ENCODE measurements around the gene ATP8A2.

ATP8A2 gene

GRCh38 chr13:25686831-25687470, 315.2 kb downstream of the ATP8A2 start:
- DNase-seq (ENCODE audit: low spot score): no peak

DNA sequence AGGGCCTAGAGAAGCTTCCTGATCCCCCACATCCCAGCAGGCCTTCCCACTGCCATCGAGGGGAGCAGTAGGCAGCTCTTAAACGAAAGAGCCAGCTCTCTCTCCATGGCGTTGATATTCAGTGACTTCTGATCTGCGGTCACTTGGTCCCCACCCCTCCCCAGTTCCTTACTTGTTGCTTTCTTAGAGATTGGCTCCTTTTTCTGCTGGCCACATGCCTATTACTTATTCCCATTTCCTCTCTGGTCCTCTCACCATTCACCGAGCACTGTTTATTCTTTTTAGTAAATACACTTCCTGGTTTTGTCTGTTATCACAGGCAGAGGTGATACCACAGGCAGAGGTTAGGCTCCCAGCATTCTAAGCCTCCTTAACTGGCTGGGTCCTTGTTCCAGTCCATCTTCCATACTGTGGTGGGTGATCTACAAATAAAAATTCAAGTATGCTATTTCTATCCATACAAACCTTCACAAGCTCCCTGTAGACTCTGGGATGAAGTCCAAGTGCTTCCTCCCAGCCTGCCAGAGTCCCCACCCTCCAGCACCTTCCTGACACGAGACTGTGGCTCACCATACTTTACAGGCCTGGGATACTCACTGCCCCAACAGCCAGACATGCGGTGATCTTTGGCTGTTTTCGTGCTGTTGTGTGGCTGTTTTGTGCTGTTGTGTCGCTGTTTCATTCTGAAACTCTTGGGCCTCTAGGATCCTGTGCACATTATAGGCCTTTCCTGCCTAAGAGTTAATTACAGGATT, 315.9 kb downstream of the ATP8A2 start:
- no peak for DNase-seq (ENCODE audit: low spot score)

- DNase-seq (ENCODE audit: low spot score): peak; percentile 8
These were observed 316.8 kb downstream of the ATP8A2 start for GRCh38 chr13:25688536-25688935.

- DNase-seq (ENCODE audit: low spot score): no peak
These were observed 317.8 kb downstream of the ATP8A2 start for GRCh38 chr13:25689539-25689938.

- DNase-seq (ENCODE audit: low spot score): no peak
These were observed 318.8 kb downstream of the ATP8A2 start for GRCh38 chr13:25690582-25690981.

- DNase-seq (ENCODE audit: low spot score): no peak
These were observed 319.9 kb downstream of the ATP8A2 start for GRCh38 chr13:25691654-25692053.

DNA sequence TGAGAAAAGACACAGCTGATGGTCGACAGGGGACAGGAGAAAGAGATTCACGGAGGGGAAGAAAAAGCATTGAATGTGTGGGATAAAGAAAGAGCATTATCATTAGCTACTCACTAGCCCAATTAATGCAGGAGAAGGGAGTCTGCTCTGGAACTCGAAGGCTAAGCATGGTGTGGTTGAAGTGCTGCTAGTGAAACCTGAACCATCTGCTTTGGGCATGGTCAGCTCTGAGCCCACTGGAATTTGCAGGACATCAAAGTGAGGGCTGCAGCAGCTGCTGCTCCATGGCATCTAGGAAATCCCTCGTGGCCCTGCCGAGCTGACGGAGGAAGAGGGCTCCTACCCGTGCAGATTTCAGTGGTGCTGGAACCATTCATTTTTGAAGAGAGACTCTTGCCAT, 320.3 kb downstream of the ATP8A2 start:
- DNase-seq (ENCODE audit: low spot score): peak; percentile 74

GRCh38 chr13:25699056-25699455, 327.3 kb downstream of the ATP8A2 start:
- DNase-seq (ENCODE audit: low spot score): peak; percentile 34

GRCh38 chr13:25699600-25699999, 327.8 kb downstream of the ATP8A2 start:
- no peak for DNase-seq (ENCODE audit: low spot score)

DNA sequence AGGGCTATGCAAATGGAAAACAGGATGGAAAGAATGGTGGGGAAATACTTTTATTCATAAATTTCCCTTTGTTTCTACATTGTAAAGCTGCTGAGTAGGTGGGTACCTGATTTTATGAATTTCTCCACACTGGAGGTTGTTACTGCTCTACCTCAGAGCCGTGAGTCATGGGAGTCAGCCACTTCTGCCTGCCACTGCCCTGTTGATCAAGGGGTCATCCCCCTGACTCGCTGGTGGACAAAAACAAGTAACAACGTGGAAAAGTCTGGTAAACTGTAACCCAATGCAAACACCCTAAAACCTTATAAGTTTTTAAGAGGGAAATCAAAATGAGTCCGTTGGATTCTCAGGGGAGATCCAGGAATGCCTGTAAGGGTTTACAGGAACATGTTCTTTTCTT, 329.5 kb downstream of the ATP8A2 start:
- DNase-seq (ENCODE audit: low spot score): no peak

GRCh38 chr13:25702386-25702785, 330.6 kb downstream of the ATP8A2 start:
- DNase-seq (ENCODE audit: low spot score): no peak

GRCh38 chr13:25707726-25708125, 336.0 kb downstream of the ATP8A2 start:
- DNase-seq (ENCODE audit: low spot score): no peak

GRCh38 chr13:25708268-25708667, 336.5 kb downstream of the ATP8A2 start:
- no peak for DNase-seq (ENCODE audit: low spot score)

GRCh38 chr13:25709088-25709487, 337.3 kb downstream of the ATP8A2 start:
- DNase-seq (ENCODE audit: low spot score): no peak

DNA sequence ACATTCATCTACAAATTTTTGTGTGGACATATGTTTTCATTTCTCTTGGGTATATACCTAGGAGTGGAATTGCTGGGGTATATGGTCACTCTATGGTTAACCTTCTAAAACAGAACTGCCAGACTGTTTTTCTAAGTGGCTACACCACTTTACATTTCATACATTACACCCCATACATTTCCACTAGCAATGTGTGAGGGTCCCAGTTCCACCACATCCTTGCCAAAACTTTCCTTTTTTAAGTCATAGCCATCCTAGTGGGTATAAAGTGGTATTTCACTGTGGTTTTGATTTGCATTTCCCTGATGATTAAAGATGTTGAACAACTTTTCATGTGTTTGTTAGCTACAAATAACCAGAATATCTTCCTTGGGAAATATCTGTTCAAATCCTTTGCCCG, 344.0 kb downstream of the ATP8A2 start:
- DNase-seq (ENCODE audit: low spot score): no peak

DNA sequence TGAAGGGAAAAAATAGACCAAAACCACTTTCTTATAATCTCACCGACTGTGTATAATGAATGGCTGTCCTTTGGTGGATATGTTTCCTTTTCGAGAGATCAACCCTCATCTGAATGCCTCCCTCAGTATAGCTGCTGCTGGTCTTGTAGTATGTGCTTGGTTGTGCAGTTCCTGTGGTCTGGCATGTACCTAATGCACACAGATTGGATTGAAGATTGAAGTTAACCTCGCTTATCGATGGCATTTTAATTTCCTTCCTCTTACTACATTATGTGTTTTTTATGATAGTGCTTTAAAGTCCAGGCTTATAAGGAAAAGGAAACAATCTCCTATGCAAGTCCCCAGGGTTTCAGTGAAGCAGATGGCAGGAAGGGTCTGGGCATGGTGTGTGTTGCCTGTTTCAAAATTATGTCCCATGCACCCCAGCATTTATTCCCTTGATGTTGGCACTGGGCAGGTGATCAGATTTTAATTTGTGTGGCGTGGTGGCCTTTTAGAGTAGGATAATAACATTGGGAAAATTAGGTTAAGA, 346.0 kb downstream of the ATP8A2 start:
- DNase-seq (ENCODE audit: low spot score): no peak

DNA sequence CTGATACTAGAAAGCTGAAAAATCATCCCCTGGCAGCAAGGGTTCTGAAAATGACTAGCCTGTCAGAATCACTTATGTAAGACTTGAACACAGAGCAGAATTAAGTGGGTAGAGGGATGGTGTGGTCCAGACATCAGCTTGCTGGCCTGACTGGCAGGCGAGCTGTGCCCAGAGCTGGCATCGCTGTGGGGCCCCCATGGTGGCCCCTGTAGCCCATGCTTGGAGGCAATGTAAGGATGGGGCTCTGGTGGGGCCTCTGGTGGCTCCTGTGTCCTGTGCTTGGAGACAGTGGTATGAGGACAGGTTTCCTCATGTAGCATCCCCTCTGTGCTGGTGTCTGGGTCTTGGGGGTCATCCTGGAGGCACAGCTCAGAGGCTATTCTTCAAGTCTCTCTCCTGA, 347.9 kb downstream of the ATP8A2 start:
- no peak for DNase-seq (ENCODE audit: low spot score)

GRCh38 chr13:25722893-25723292, 351.1 kb downstream of the ATP8A2 start:
- no peak for DNase-seq (ENCODE audit: low spot score)

- DNase-seq (ENCODE audit: low spot score): no peak
These were observed 353.3 kb downstream of the ATP8A2 start for GRCh38 chr13:25725104-25725503.

DNA sequence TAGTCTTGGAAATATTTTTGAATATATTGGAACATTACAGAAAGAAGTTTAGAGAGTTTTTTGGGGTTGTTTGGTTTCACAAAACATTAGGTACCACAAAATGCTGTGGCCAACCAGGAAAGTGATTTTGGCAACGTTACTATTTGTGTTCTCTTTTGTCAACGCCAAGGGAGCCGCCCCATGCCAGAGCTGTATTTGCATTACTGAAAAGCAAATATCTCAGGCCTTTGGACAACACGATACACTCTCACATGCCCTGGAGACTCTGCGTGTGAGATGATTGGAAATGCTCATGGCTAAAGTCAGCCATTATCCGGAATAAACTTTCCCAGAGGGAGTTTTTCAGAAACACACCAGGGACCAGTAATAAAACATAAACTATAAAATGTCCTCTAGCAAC, 355.5 kb downstream of the ATP8A2 start:
- DNase-seq (ENCODE audit: low spot score): no peak

GRCh38 chr13:25727810-25728209, 356.0 kb downstream of the ATP8A2 start:
- DNase-seq (ENCODE audit: low spot score): no peak

GRCh38 chr13:25729201-25729600, 357.4 kb downstream of the ATP8A2 start:
- no peak for DNase-seq (ENCODE audit: low spot score)

DNA sequence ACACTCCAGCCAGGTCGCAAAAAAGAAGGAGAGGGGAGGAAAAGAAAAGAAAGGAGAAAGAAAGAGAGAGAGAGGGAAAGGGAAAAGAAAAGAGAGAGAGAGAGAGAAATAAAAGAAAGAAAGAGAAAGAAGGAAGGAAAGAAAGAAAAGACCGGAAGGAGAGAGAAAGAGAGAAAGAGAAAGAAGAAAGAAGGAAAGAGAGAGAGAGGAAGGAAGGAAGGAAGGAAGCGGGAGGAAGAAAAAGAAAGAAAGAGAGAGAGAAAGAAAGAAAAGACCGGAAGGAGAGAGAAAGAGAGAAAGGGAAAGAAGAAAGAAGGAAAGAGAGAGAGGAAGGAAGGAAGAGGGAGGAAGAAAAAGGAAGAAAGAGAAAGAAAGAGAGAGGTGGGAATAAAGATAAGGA, 359.3 kb downstream of the ATP8A2 start:
- DNase-seq (ENCODE audit: low spot score): no peak

DNA sequence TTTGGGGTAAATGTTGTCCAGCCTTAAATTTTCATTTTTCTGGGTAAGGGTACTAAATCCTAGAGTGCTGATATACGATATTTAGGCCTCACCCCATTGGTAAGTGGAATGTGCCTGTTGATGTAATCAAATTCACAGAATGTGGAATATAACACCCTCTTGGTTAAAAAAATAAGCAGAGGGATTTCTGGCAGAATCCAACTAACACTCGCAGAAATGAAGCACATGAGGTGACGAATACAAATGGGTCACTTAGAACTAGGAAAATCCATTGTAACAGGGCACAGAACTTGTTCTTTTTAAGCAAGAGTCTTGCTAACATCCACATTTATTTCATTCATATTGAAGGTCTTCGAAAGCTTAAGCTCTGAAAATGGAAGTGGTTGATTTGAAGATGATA, 359.8 kb downstream of the ATP8A2 start:
- no peak for DNase-seq (ENCODE audit: low spot score)

Data from SW480 (cell line).